ENCODE measurements around the gene TRANK1. TPM values are rescaled to one million over a fixed set of nuclear protein-coding genes. Genes with fewer than 3 reads are reported as not detected.
"Not testable (repeated sequence)": the region's sequence is repeated elsewhere in the genome, so short reads cannot be mapped to it uniquely, and the experiment has no call there.

The TRANK1 gene
- total RNA-seq, 2 experiments from 2014 or later, result 12.0 to 13.2 TPM

DNA sequence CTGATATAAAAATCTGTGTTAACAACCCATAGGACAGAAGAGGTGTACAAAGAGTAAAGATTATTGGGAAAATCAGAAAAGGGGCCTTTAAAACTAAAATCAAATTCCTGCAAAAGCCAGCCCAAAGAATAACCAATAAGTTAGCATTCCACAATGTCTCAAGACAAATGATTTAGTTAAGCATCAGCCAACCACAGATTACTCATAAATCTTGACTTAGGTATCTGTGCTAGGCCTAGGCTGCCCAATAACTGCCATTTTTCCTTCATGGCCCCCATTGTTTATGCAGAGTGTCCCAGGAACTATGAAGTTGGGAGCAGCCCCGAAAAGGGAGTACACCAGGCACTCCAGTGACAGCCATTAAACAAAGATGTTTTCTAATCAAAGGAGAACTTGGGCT, 7.4 kb downstream of the TRANK1 start:
- Mint-ChIP-seq H3K36me3 (ENCODE audit: low read depth) (no peaks in the 10 kb centered on the region), H3K4me3 (no peak overlapping the region), H3K9me3 (ENCODE audit: low read depth) (no peaks in the 10 kb centered on the region), H3K27me3 (no peaks in the 10 kb centered on the region), H3K27ac (no peak overlapping the region), H3K4me1 (peaks cover 4% of the 10 kb centered on the region)
- ATAC-seq, result no peak
- intact Hi-C loops (cut with DNase I, micrococcal nuclease), result no loop called here
- ChIA-PET CTCF (interaction anchor here (1.3 kb wide), 1 partner anchor 21 kb away, joined by 6 read pairs; no protein-coding TSS in a partner anchor), POLR2A (interaction anchor here (0.6 kb wide), 2 partner anchors 13 to 21 kb away, joined by 3 to 4 read pairs; no protein-coding TSS in a partner anchor)
- DNase-seq, result no peak

DNA sequence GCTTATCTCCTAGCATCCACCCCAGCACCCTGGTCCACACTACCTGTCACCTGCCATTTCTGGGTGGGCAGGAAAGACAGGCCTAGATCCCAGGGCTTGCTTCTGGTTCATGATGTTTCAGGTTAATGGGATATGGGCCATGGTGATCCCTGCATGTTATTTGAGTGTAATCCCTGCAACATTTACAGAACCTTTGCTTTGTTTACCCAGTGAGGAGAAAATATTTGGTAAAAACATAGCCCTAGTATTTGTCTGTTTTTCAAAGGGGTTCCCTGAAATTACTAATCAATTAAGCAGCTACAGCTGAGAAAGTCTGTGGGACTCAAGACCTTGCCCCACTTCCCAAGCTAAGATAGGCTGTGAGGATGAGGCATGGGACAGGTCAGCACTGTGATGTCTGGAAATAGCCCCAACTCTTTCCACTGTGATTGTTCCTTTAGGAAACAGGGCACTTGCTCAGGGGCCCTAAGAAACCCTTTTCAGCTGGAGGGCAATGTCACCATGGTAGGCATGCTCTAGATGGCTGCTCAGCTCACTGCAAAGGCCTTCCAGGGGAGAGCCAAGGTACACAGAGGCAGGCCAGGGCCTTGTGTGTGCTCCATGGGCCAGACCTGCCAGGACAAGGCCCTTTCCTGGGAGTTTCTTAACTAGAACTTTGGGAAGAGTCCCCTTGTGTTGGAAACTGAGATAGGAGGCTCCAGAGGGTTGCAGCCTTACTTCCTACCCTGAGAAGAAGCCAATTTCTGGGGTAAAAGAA, 11.1 kb downstream of the TRANK1 start:
- no peak overlapping the region for H3K27ac Mint-ChIP-seq
- no peak overlapping the region for H3K4me3 Mint-ChIP-seq
- H3K36me3 Mint-ChIP-seq (ENCODE audit: low read depth), result no peaks in the 10 kb centered on the region
- H3K4me1 Mint-ChIP-seq, result no peaks in the 10 kb centered on the region
- ChIA-PET POLR2A (no interaction called here), CTCF (interaction anchor here (0.7 to 1.6 kb wide), 4 partner anchors 25 to 46 kb away, joined by 3 to 7 read pairs (median 4); no protein-coding TSS in a partner anchor)
- H3K27me3 Mint-ChIP-seq, result no peaks in the 10 kb centered on the region
- intact Hi-C loops (cut with DNase I, micrococcal nuclease), result no loop called here
- no peaks in the 10 kb centered on the region for H3K9me3 Mint-ChIP-seq (ENCODE audit: low read depth)
- DNase-seq, result no peak
- ATAC-seq, result no peak

DNA sequence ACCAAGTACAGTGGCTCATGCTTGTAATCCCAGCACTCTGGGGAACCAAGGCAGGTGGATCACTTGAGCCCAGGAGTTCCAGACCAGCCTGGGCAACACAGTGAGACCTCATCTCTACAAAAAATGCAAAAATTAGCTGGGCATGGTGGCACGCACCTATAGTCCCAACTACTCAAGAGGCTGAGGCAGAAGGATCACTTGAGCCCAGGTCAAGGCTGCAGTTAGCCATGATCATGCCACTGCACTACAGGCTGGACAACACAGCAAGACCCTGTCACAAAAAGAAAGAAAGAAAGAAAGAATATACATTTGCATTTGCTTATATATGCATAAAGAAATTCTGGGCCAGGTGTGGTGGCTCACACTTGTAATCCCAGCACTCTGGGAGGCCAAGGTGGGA, 13.4 kb downstream of the TRANK1 start:
- ATAC-seq; H3K27me3 Mint-ChIP-seq; DNase-seq; H3K9me3 Mint-ChIP-seq (ENCODE audit: low read depth); H3K4me1 Mint-ChIP-seq; H3K4me3 Mint-ChIP-seq; H3K27ac Mint-ChIP-seq; H3K36me3 Mint-ChIP-seq (ENCODE audit: low read depth); POLR2A ChIA-PET; intact Hi-C loops (cut with DNase I, micrococcal nuclease): not testable (repeated sequence)
- CTCF ChIA-PET, result interaction anchor here (1.0 kb wide), 1 partner anchor 28 kb away, joined by 3 read pairs; no protein-coding TSS in a partner anchor

DNA sequence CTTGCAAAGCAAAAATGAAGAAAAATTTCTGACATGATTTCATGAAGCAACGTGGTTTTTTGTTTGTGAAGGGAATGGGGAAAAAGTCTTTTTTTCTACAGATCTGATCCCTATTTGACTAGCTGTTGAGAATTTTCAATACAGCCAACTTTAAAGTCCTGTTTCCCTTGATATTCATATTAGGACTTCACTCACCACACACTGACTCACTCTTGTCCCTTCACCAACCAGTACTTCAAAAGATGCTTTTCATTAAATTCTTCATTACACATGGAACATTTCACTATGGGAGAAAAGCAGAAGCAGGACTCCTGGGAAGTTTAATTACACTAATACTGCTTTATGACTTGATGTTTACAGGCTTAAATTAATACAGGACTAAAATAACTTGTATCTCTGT, 16.6 kb downstream of the TRANK1 start:
- H3K27me3 Mint-ChIP-seq, result no peaks in the 10 kb centered on the region
- ChIA-PET CTCF (no interaction called here), POLR2A (no interaction called here)

DNA sequence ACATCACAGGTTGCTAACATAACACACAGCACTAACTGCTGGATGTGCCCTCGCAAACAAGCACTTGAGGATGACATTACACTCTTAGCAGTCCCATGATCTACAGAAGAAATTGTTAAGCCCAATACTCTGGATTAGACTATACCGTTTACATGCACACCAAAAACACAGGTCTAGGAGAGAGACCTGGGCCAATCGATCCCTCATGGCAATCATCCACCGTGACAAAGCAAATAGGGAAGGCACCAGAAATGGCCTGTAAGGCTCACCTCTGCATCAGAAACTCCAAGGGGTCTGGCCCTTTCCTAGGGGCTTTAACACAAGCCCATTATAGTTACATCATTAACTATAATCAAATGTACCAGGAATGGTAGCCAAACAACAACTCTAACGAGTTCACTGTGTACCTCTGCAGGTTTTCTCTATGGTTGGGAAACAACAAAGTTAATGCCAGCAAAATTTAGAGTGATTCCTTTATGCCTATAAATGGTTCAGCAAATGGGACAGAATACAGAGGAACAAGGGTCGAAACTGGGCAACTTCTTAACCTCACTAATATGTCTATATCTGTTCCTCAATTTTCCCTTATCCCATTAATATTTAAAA, 18.5 kb downstream of the TRANK1 start:
- Mint-ChIP-seq H3K27me3 (no peaks in the 10 kb centered on the region), H3K4me1 (peaks cover 5% of the 10 kb centered on the region)
- POLR2A ChIA-PET, result no interaction called here

More for the DNA sequence above, 16.6 kb downstream of the TRANK1 start:
- Mint-ChIP-seq H3K4me3 (no peak overlapping the region), H3K4me1 (peaks cover 3% of the 10 kb centered on the region), H3K9me3 (ENCODE audit: low read depth) (no peaks in the 10 kb centered on the region), H3K36me3 (ENCODE audit: low read depth) (peaks cover 1% of the 10 kb centered on the region), H3K27ac (no peak overlapping the region)
- ATAC-seq (no peak), DNase-seq (no peak)
- intact Hi-C loops (cut with DNase I, micrococcal nuclease), result no loop called here

DNA sequence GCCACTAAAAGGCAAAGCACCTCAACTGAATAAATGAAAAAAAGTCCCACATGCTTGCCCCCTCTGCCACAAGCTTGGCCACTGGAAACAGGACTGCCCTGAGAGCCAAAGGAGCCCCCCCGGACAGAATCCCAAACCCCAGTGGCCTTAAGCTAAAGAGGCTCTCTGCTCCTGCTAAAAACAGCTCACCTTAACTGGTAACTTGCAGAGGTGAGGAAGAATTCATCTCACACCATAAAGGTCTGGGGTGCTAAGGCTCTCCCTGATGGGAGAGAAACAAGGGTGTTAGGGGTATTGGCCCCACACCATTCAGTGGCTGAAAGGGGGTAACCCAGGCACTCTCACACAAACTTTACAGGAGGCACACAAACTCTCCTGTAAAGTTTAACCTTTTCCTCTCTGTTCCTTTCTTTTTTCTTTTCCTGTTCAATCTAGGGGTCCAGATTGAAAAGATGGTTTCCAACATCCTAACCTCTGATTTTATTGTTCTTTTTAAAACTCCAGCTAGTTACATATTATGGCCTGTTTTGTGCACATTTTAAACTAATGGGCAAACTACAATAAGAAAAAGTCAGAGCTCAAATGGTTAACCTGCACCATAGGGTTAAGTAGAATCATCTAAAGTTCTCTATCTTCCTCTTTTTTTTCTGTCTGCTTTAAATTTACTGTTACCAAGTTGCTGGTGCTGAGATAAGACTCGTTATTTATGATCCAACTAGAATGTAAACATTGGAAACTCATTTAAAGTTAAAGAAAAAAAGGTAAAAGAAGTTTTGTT, 19.9 kb downstream of the TRANK1 start:
- no peak for DNase-seq
- intact Hi-C loops (cut with DNase I, micrococcal nuclease), result no loop called here
- POLR2A ChIA-PET, result no interaction called here

More for the DNA sequence above, 18.5 kb downstream of the TRANK1 start:
- peaks cover 2% of the 10 kb centered on the region for H3K36me3 Mint-ChIP-seq (ENCODE audit: low read depth)
- ATAC-seq (no peak), DNase-seq (no peak)
- CTCF ChIA-PET, result no interaction called here
- peaks cover under 1% of the 10 kb centered on the region for H3K9me3 Mint-ChIP-seq (ENCODE audit: low read depth)
- intact Hi-C loops (cut with DNase I, micrococcal nuclease), result no loop called here
- no peak overlapping the region for H3K4me3 Mint-ChIP-seq
- H3K27ac Mint-ChIP-seq, result no peak overlapping the region

DNA sequence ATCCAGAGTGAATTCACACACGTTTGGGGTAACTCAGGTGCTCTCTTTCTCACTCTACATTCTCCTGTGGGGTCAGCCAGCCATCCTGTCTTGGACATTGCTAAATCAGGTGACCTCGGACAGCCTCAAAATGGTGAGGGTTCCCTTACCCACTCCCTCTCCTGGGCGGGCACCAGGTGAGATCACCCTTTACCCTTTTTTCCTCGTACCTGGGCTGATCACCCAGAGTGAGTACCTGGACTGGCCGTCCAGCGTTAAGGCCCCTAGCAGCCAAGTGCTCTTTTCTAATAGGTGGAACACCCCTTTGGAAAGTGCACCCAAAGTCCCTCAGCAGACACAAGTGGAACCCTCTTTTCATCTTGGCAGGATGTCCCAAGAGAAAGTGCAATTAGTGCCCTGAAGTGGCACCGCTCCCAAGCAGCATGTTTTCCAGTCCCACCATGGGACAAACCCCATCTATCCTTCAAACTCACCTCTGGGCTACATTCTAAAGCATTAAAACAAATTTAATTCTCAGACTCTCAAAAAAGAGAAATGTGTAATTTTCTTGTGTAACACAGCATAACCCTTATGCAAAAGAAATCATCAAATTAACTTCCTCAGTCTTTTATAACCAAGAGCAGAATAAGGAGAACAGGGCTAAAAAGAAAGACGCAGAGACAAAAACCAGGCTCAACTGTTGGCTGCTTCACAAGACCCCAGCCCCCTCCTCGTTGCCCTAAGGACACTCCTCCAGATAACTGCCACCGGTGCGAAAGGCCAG, 20.7 kb downstream of the TRANK1 start:
- Mint-ChIP-seq H3K27ac (no peak overlapping the region), H3K4me3 (no peak overlapping the region), H3K36me3 (ENCODE audit: low read depth) (peaks cover 14% of the 10 kb centered on the region), H3K9me3 (ENCODE audit: low read depth) (peaks cover 12% of the 10 kb centered on the region), H3K4me1 (peaks cover 5% of the 10 kb centered on the region), H3K27me3 (no peaks in the 10 kb centered on the region)
- CTCF ChIA-PET, result interaction anchor here (0.6 kb wide), 1 partner anchor 236 kb away, joined by 3 read pairs; no protein-coding TSS in a partner anchor
- DNase-seq (no peak), ATAC-seq (no peak)
- POLR2A ChIA-PET, result no interaction called here
- intact Hi-C loops (cut with DNase I, micrococcal nuclease), result no loop called here

More for the DNA sequence above, 19.9 kb downstream of the TRANK1 start:
- Mint-ChIP-seq H3K36me3 (ENCODE audit: low read depth) (peaks cover 14% of the 10 kb centered on the region), H3K4me3 (no peak overlapping the region), H3K4me1 (peaks cover 5% of the 10 kb centered on the region), H3K9me3 (ENCODE audit: low read depth) (peaks cover 12% of the 10 kb centered on the region), H3K27me3 (no peaks in the 10 kb centered on the region), H3K27ac (no peak overlapping the region)
- ATAC-seq, result no peak
- CTCF ChIA-PET, result interaction anchor here (0.6 to 0.9 kb wide), 3 partner anchors 48 to 236 kb away, joined by 3 read pairs; no protein-coding TSS in a partner anchor

DNA sequence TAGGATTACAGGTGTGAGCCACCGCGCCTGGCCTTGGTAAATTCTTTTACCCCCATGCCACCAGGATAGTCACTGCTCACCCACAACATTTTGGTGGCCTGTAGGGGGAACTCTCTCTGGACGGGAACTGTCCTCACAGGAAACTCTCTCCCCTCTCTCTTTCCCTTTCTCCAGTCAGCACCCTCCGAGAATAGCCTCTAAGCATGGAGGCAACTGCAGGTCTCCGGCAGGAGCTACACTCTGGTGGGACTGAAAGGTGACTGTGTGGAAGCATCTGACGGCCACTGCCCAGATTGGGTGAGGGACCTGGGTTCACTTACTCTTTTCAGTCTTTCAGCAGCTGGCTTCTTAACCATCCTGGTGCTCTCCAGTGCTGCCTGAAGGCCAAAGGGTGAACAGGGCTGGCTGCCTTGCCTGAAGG, 21.3 kb downstream of the TRANK1 start:
- no peak overlapping the region for H3K4me3 Mint-ChIP-seq
- peaks cover 14% of the 10 kb centered on the region for H3K36me3 Mint-ChIP-seq (ENCODE audit: low read depth)
- H3K27ac Mint-ChIP-seq, result no peak overlapping the region
- no peak for DNase-seq
- no peak for ATAC-seq
- intact Hi-C loops (cut with DNase I, micrococcal nuclease), result no loop called here
- peaks cover 8% of the 10 kb centered on the region for H3K4me1 Mint-ChIP-seq
- ChIA-PET POLR2A (no interaction called here), CTCF (no interaction called here)
- no peaks in the 10 kb centered on the region for H3K27me3 Mint-ChIP-seq
- H3K9me3 Mint-ChIP-seq (ENCODE audit: low read depth), result peaks cover 12% of the 10 kb centered on the region

DNA sequence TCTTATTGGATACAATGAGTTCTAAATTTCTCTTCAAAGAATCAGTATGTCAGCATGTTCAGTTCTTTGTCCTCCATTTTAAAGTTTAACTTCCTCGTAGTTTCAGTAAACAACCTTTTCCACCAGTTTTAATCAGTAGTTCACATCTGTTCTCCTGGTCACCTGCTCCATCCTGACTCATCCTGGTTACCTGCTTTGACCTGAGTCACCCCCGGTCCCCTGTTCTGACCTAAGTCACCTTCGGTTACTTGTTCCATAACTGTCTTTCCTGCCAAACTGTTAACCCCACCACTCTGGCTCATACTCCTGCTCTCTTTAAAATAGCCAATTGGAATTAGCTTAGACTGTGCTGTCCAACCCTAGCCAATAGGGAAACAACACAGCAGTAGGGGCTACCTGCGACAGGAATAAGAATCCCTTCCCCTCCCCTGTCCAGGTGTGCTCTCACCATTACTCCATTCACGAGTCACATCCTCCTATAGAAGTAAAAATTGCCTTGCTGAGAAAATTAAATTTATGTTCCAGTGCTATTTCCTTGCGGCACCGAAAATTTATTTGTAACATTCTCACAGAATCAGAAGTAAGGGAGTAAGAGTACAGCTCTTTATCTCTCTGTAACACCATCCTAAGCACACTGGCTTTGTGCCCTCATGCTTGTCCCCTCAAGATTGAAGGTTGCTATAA, 23.8 kb downstream of the TRANK1 start:
- DNase-seq, result no peak
- Mint-ChIP-seq H3K36me3 (ENCODE audit: low read depth) (peaks cover 14% of the 10 kb centered on the region), H3K27ac (no peak overlapping the region), H3K4me1 (peaks cover 21% of the 10 kb centered on the region), H3K4me3 (no peak overlapping the region), H3K27me3 (peaks cover 2% of the 10 kb centered on the region), H3K9me3 (ENCODE audit: low read depth) (peaks cover 12% of the 10 kb centered on the region)
- ChIA-PET CTCF (interaction anchor here (0.8 kb wide), 1 partner anchor 38 kb away, joined by 3 read pairs; no protein-coding TSS in a partner anchor), POLR2A (no interaction called here)
- intact Hi-C loops (cut with DNase I, micrococcal nuclease), result no loop called here
- ATAC-seq, result no peak

DNA sequence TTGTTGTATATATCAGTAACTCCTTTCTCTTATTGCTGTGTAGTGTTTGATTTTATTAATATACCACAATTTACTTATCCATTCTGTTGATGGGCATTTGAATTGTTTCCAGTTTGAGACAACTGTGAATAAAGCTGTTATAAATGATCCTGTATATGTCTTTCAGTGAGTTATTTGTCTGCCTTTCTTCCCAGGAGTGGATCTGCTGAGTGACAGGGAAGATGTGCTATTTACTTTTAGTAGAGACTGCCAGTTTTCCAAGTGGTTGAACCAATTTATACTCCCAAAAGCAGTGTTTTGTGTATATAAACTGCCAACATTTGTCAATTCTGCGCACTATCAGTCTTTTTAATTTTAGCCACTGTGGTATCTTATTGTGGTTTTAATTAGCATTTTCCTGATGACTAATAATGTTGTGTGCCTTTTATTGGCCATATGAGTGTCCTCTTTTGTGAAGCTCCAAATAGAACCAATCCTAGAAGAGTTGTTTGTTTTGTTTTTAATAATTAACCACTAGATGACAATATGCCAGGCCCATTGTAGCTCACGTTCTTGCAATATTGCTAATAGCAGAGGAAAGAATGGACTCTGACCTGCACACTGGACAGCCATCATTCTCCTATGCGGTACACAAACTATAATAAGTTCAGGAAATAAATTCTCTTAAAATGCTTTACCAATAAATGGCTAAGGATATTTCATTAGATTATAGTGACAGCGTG, 25.3 kb downstream of the TRANK1 start:
- H3K4me3 Mint-ChIP-seq, result no peak overlapping the region
- peaks cover 21% of the 10 kb centered on the region for H3K4me1 Mint-ChIP-seq
- peaks cover 14% of the 10 kb centered on the region for H3K36me3 Mint-ChIP-seq (ENCODE audit: low read depth)
- peaks cover 12% of the 10 kb centered on the region for H3K9me3 Mint-ChIP-seq (ENCODE audit: low read depth)
- DNase-seq (no peak), ATAC-seq (no peak)
- intact Hi-C loops (cut with DNase I, micrococcal nuclease), result no loop called here
- H3K27me3 Mint-ChIP-seq, result peaks cover 2% of the 10 kb centered on the region
- ChIA-PET POLR2A (no interaction called here), CTCF (no interaction called here)
- no peak overlapping the region for H3K27ac Mint-ChIP-seq
